Hepatocyte (in vitro differentiated cells): ENCODE measurements around the gene GRIN3A. TPM values are rescaled to one million over a fixed set of nuclear protein-coding genes. Genes with fewer than 3 reads are reported as not detected.
"Not testable (repeated sequence)": the region's sequence is repeated elsewhere in the genome, so short reads cannot be mapped to it uniquely, and the experiment has no call there.

Experiments used
- DNase-seq: peaks from one replicate; pipeline ENCODE4 v3.0.0-alpha.2; 2016; ENCODE audit warnings: low spot score
- H2AFZ ChIP-seq: fragments of 200-600 bp; sonication (generic); 2 replicates; pipeline ENCODE4 v1.6.0; 2016; ENCODE audit warnings: antibody characterized with exemption, mild to moderate bottlenecking
- H3K27ac ChIP-seq: fragments of 200-600 bp; sonication (generic); 2 replicates; pipeline ENCODE4 v1.5.1; 2016; ENCODE audit warnings: mild to moderate bottlenecking
- H3K27me3 ChIP-seq: fragments of 200-600 bp; sonication (generic); 2 replicates; pipeline ENCODE4 v1.6.1; 2016
- H3K36me3 ChIP-seq: fragments of 200-600 bp; sonication (generic); replicated peaks from 2 replicates; pipeline ENCODE4 v1.5.1; 2016; ENCODE audit warnings: low read depth; ENCODE audit not compliant: insufficient read depth
- H3K4me1 ChIP-seq: fragments of 200-600 bp; sonication (generic); 2 replicates; pipeline ENCODE4 v1.5.1; 2016; ENCODE audit warnings: mild to moderate bottlenecking, moderate library complexity; ENCODE audit not compliant: insufficient read depth
- H3K4me2 ChIP-seq: fragments of 200-600 bp; sonication (generic); 2 replicates; pipeline ENCODE4 v1.6.0; 2016
- H3K4me3 ChIP-seq: fragments of 200-600 bp; sonication (generic); 2 replicates; pipeline ENCODE4 v1.5.1; 2016; ENCODE audit warnings: mild to moderate bottlenecking
- H3K79me2 ChIP-seq: fragments of 200-600 bp; sonication (generic); 2 replicates; pipeline ENCODE4 v1.6.0; 2017; ENCODE audit warnings: mild to moderate bottlenecking
- H3K9me2 ChIP-seq: fragments of 200-600 bp; sonication (generic); replicated peaks from 2 replicates; pipeline ENCODE4 v1.6.0; 2017; ENCODE audit warnings: mild to moderate bottlenecking; ENCODE audit not compliant: insufficient read depth
- H3K9me3 ChIP-seq: fragments of 200-600 bp; sonication (generic); 2 replicates; pipeline ENCODE4 v1.5.1; 2016; ENCODE audit warnings: low read depth, mild to moderate bottlenecking
- H4K20me1 ChIP-seq: fragments of 200-600 bp; sonication (generic); 2 replicates; pipeline ENCODE4 v1.6.0; 2016; ENCODE audit warnings: mild to moderate bottlenecking; ENCODE audit not compliant: insufficient read depth, poor library complexity, severe bottlenecking
- CTCF ChIP-seq: fragments of 200-600 bp; sonication (generic); IDR thresholded peaks from 2 replicates; pipeline ENCODE4 v1.5.1; 2016; ENCODE audit warnings: antibody characterized with exemption, mild to moderate bottlenecking; ENCODE audit not compliant: poor library complexity
- EZH2 ChIP-seq: fragments of 200-600 bp; sonication (generic); IDR thresholded peaks from 2 replicates; pipeline ENCODE4 v1.6.1; 2016; ENCODE audit warnings: antibody characterized with exemption, mild to moderate bottlenecking, borderline replicate concordance
- EZH2phosphoT487 ChIP-seq: fragments of 200-600 bp; sonication (generic); IDR thresholded peaks from one replicate; pipeline ENCODE4 v1.6.1; 2018; ENCODE audit warnings: antibody characterized with exemption, mild to moderate bottlenecking, low read depth, moderate library complexity; ENCODE audit not compliant: unreplicated experiment, severe bottlenecking
- WGBS: methylation state at CpG from one replicate; pipeline ENCODE4 v1.1.6; 2016; ENCODE audit warnings: low lambda C conversion rate; ENCODE audit errors: missing lambda C conversion rate; 5-methylcytosine and 5-hydroxymethylcytosine counted together
- polyA plus RNA-seq: library from polyadenylated mRNA; unstranded; fragments of >200 nt; fragmentation: Nextera tagmentation; extraction: Ambion mirVana; gene quantifications from 2 replicates; pipeline ENCODE4 v1.2.1, GENCODE V29; 2016
- total RNA-seq: library from RNA; depleted of rRNA; stranded (reverse); fragments of >200 nt; gene quantifications from 2 replicates; pipeline ENCODE4 v1.2.3, GENCODE V29; 2014

GRIN3A gene
- total and polyA plus RNA-seq, 2 experiments from 2014 or later: 0.10 TPM; not detected in 1

GRCh38 chr9:101727612-101728524 lies 10.6 kb downstream of the GRIN3A start:
- TF ChIP-seq EZH2: no peak
- TF ChIP-seq CTCF: peak; percentile 48
- no peaks in the 10 kb centered on the region for H3K4me1 ChIP-seq
- H3K79me2 ChIP-seq: no peaks in the 10 kb centered on the region
- no peak overlapping the region for H3K27ac ChIP-seq
- peaks cover 8% of the 10 kb centered on the region for H3K27me3 ChIP-seq
- no peak overlapping the region for H2AFZ ChIP-seq
- peak; percentile 42 for DNase-seq
- H3K9me3 ChIP-seq: no peaks in the 10 kb centered on the region
- no peaks in the 10 kb centered on the region for H3K9me2 ChIP-seq
- H4K20me1 ChIP-seq: no peaks in the 10 kb centered on the region
- 40% methylated on average over 4 of the region's 4 CpGs for WGBS
- H3K4me3 ChIP-seq: no peak overlapping the region
- H3K36me3 ChIP-seq: no peaks in the 10 kb centered on the region
- H3K4me2 ChIP-seq: no peak overlapping the region

GRCh38 chr9:101724271-101724670 lies 14.2 kb downstream of the GRIN3A start:
- 94% methylated on average over 23 of the region's 30 CpGs for WGBS
- H3K27ac ChIP-seq, H3K4me2 ChIP-seq, H3K4me1 ChIP-seq, H3K36me3 ChIP-seq, H4K20me1 ChIP-seq, DNase-seq, H3K79me2 ChIP-seq, H3K9me2 ChIP-seq, H3K9me3 ChIP-seq, H3K4me3 ChIP-seq, H2AFZ ChIP-seq, H3K27me3 ChIP-seq: not testable (repeated sequence)

- no peaks in the 10 kb centered on the region for H3K36me3 ChIP-seq
- H3K4me3 ChIP-seq: no peak overlapping the region
- WGBS: 44% methylated on average over 2 of the region's 2 CpGs
- no peaks in the 10 kb centered on the region for H3K9me3 ChIP-seq
- no peaks in the 10 kb centered on the region for H3K27me3 ChIP-seq
- no peak overlapping the region for H3K27ac ChIP-seq
- no peaks in the 10 kb centered on the region for H4K20me1 ChIP-seq
- H2AFZ ChIP-seq: no peak overlapping the region
- H3K79me2 ChIP-seq: no peaks in the 10 kb centered on the region
- no peaks in the 10 kb centered on the region for H3K4me1 ChIP-seq
- DNase-seq: no peak
- TF ChIP-seq EZH2phosphoT487 (no peak), EZH2 (no peak), CTCF (no peak)
- H3K9me2 ChIP-seq: no peaks in the 10 kb centered on the region
- H3K4me2 ChIP-seq: no peak overlapping the region
Measured at GRCh38 chr9:101718192-101718591, 20.3 kb downstream of the GRIN3A start.

- DNase-seq: no peak
- WGBS: 66% methylated on average over 2 of the region's 2 CpGs
- H4K20me1 ChIP-seq: no peaks in the 10 kb centered on the region
Measured at GRCh38 chr9:101716629-101717028, 21.8 kb downstream of the GRIN3A start.

More at GRCh38 chr9:101716629-101717028, 21.8 kb downstream of the GRIN3A start:
- TF ChIP-seq EZH2: no peak
- TF ChIP-seq EZH2phosphoT487: no peak
- TF ChIP-seq CTCF: no peak
- H3K4me3 ChIP-seq: no peak overlapping the region
- H3K9me2 ChIP-seq: no peaks in the 10 kb centered on the region
- H3K79me2 ChIP-seq: no peaks in the 10 kb centered on the region
- no peak overlapping the region for H2AFZ ChIP-seq
- H3K4me1 ChIP-seq: no peaks in the 10 kb centered on the region
- no peaks in the 10 kb centered on the region for H3K36me3 ChIP-seq
- H3K27me3 ChIP-seq: no peaks in the 10 kb centered on the region
- H3K27ac ChIP-seq: no peak overlapping the region
- no peaks in the 10 kb centered on the region for H3K9me3 ChIP-seq
- H3K4me2 ChIP-seq: no peak overlapping the region
